ENCODE measurements around the gene ZFYVE26.

GRCh38 chr14:67787673-67788072 lies 28.7 kb downstream of the ZFYVE26 start:
- TF ChIP-seq MAFK (IDR thresholded peaks at IDR 0.05; ENCODE audit: partially characterized antibody) (no peak), CHD2 (IDR thresholded peaks at IDR 0.05; ENCODE audit: low read length, partially characterized antibody) (no peak), CTCF (IDR thresholded peaks at IDR 0.05) (no peak), CEBPB (IDR thresholded peaks at IDR 0.05) (no peak), POLR2A (IDR thresholded peaks at IDR 0.05; ENCODE audit: low read length) (no peak), POLR2AphosphoS2 (conservative IDR thresholded peaks at IDR 0.05; ENCODE audit: low read length) (no peak), BHLHE40 (IDR thresholded peaks at IDR 0.05; ENCODE audit: low read depth, low read length) (no peak), RAD21 (conservative IDR thresholded peaks at IDR 0.05 in 1 of 2, IDR thresholded peaks at IDR 0.05 in 1 of 2) (no peak), REST (IDR thresholded peaks at IDR 0.05) (no peak), MAZ (IDR thresholded peaks at IDR 0.05; ENCODE audit: borderline replicate concordance, low read depth, low read length) (no peak), RCOR1 (IDR thresholded peaks at IDR 0.05; ENCODE audit: low read depth, low read length) (no peak)

Data from A549 (cell line).